Mammary epithelial cell (primary cell): Measurements from ENCODE around the gene RALGAPA2.

Source experiments
- EZH2 ChIP-seq: IDR thresholded peaks from 2 replicates; pipeline ENCODE4 v1.6.1; 2012; ENCODE audit warnings: low read length, inconsistent platforms, borderline replicate concordance
- TF ChIP-seq, protein P1 (sequence below), 2 donors: IDR thresholded peaks in 1 of 2; conservative IDR thresholded peaks in 1 of 2; 2 replicates each; pipeline ENCODE4 v1.5.1; 2011 to 2012; ENCODE audit warnings: inconsistent platforms in 2 of 2, low read length in 2 of 2, mild to moderate bottlenecking in 2 of 2, control low read depth in 1 of 2, low read depth in 1 of 2; ENCODE audit not compliant: insufficient read depth in 1 of 2; ENCODE audit errors: extremely low read depth in 1 of 2

DNA sequence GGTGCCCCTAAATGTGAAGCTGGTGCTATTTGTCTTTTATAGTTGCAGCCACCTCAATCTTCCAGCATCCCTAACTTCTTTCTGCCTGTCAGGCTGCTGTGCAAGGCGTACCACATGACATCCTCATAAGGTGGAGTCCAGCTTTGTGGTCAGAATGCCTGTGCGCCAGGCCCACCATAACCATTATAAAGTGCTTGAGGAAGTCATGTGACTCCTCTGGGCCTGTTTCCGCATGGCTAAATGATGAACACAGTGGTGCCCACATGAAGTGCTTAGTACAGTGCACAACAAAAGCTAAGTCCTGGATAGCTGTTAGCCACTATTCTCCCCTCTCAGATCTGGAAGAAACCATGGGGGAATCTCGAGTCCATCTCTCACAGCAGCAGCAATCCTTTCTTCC, 268.9 kb downstream of the RALGAPA2 start:
- TF ChIP-seq, protein P1, sequence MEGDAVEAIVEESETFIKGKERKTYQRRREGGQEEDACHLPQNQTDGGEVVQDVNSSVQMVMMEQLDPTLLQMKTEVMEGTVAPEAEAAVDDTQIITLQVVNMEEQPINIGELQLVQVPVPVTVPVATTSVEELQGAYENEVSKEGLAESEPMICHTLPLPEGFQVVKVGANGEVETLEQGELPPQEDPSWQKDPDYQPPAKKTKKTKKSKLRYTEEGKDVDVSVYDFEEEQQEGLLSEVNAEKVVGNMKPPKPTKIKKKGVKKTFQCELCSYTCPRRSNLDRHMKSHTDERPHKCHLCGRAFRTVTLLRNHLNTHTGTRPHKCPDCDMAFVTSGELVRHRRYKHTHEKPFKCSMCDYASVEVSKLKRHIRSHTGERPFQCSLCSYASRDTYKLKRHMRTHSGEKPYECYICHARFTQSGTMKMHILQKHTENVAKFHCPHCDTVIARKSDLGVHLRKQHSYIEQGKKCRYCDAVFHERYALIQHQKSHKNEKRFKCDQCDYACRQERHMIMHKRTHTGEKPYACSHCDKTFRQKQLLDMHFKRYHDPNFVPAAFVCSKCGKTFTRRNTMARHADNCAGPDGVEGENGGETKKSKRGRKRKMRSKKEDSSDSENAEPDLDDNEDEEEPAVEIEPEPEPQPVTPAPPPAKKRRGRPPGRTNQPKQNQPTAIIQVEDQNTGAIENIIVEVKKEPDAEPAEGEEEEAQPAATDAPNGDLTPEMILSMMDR (conservative IDR thresholded peaks at IDR 0.05 in 1 of 2, IDR thresholded peaks at IDR 0.05 in 1 of 2; ENCODE audit: extremely low read depth in 1 of 2, insufficient read depth in 1 of 2, low read depth in 1 of 2, low read length in 2 of 2) = no peak
- TF ChIP-seq EZH2 = no peak
